Fibroblast of lung (primary cell): ENCODE data around the gene ZNF385B. TPM values are rescaled to one million over a fixed set of nuclear protein-coding genes. Genes with fewer than 3 reads are reported as not detected.
A peak's percentile ranks its signal among the peaks of the same experiment; 100 is the strongest.

Experiments used
- DNase-seq, 2 donors: peaks; one replicate each; pipeline versions ENCODE4 v3.0.0 to v3.0.0-alpha.2; 2010; ENCODE audit warnings: low read depth in 2 of 2
- H2AFZ ChIP-seq: 2 replicates; pipeline ENCODE4 v1.5.1; 2012; ENCODE audit warnings: low read length, control low read depth, inconsistent platforms
- H3K27ac ChIP-seq: 2 replicates; pipeline ENCODE4 v1.5.1; 2011; ENCODE audit warnings: low read length, control low read depth; ENCODE audit not compliant: insufficient read depth
- H3K27me3 ChIP-seq: 2 replicates; pipeline ENCODE4 v1.5.1; 2011; ENCODE audit warnings: mild to moderate bottlenecking, low read length; ENCODE audit not compliant: control insufficient read depth, insufficient read depth
- H3K36me3 ChIP-seq: 2 replicates; pipeline ENCODE4 v1.5.1; 2011; ENCODE audit warnings: low read length; ENCODE audit not compliant: control insufficient read depth, insufficient read depth
- H3K4me1 ChIP-seq: 2 replicates; pipeline ENCODE4 v1.5.1; 2011; ENCODE audit warnings: low read length; ENCODE audit not compliant: control insufficient read depth, insufficient read depth; ENCODE audit errors: extremely low read depth
- H3K4me2 ChIP-seq: 2 replicates; pipeline ENCODE4 v1.5.1; 2011; ENCODE audit warnings: low read length, control low read depth; ENCODE audit not compliant: insufficient read depth; ENCODE audit errors: extremely low read depth
- H3K4me3 ChIP-seq, 4 experiments: fragments of 200-600 bp in 1 of 4; sonication (generic) in 1 of 4; replicated peaks in 1 of 4; 2 replicates each; pipeline ENCODE4 v1.5.1; 2011 to 2016; ENCODE audit warnings: low read length in 4 of 4, low read depth in 3 of 4, mild to moderate bottlenecking in 3 of 4, control low read depth in 2 of 4, inconsistent platforms in 1 of 4, mixed read lengths in 1 of 4; ENCODE audit not compliant: insufficient read depth in 1 of 4; ENCODE audit errors: control extremely low read depth in 1 of 4
- H3K79me2 ChIP-seq: 2 replicates; pipeline ENCODE4 v1.5.1; 2012; ENCODE audit warnings: mild to moderate bottlenecking, low read length, inconsistent platforms; ENCODE audit not compliant: control insufficient read depth, insufficient read depth
- H3K9ac ChIP-seq: 2 replicates; pipeline ENCODE4 v1.5.1; 2011; ENCODE audit warnings: mild to moderate bottlenecking, low read length, control low read depth; ENCODE audit not compliant: insufficient read depth
- H3K9me3 ChIP-seq: 2 replicates; pipeline ENCODE4 v1.5.1; 2012; ENCODE audit warnings: low read depth, low read length; ENCODE audit not compliant: control insufficient read depth, insufficient read depth
- H4K20me1 ChIP-seq: 2 replicates; pipeline ENCODE4 v1.5.1; 2011; ENCODE audit warnings: low read length; ENCODE audit not compliant: control insufficient read depth, insufficient read depth; ENCODE audit errors: extremely low read depth
- CTCF ChIP-seq, 2 donors: IDR thresholded peaks in 1 of 2; conservative IDR thresholded peaks in 1 of 2; 1 replicate in 1 of 2; 2 replicates in 1 of 2; pipeline ENCODE4 v1.5.1; 2011 to 2012; ENCODE audit warnings: low read length in 2 of 2, control low read depth in 1 of 2, inconsistent platforms in 1 of 2, low read depth in 1 of 2, mild to moderate bottlenecking in 1 of 2
- EZH2 ChIP-seq: IDR thresholded peaks from 2 replicates; pipeline ENCODE4 v1.5.1; 2012; ENCODE audit warnings: low read length, control low read depth, mild to moderate bottlenecking; ENCODE audit errors: missing control alignments
- polyA plus RNA-seq, 2 donors: library from polyadenylated mRNA; depleted of rRNA in 1 of 2; stranded (reverse) in 1 of 2; unstranded in 1 of 2; fragments of >200 nt; gene quantifications; 2 replicates each; pipeline ENCODE4 v1.2.1, GENCODE V29; 2011 to 2012; ENCODE audit warnings: missing spikeins in 1 of 2
- total RNA-seq: library from RNA; depleted of rRNA; stranded (reverse); fragments of >200 nt; gene quantifications from 2 replicates; pipeline ENCODE4 v1.2.1, GENCODE V29; 2014

ZNF385B gene
- total and polyA plus RNA-seq, 2 donors (not counting 1 experiment from before 2014, with no cell fraction given) = 0.06 TPM; not detected in 1

DNA sequence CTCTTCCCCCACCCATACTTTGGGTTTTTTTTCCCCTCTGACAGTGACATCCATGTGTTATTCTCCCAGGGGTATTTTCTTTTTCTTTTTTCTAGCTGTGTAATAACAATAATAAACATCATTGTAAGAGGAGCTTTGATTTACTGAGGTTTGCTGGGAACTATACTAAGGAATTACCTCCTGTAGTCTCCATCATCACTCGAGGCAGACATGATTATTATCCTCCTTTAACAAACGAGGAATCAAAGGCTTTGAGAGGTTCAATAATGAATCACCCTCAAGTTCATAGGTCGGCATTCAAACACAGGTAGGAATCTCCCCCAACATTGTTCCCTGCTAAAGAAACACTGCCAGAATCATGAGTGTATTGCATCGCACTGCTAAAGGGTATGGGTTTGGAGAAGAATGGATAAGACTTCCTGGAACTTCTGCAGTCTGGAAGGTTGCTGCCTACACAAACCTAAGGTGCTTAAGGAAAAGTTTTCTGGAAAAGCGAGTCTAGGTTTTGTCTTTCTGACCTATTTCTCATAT, 336.5 kb downstream of the ZNF385B start:
- H3K27me3 ChIP-seq = no peaks in the 10 kb centered on the region
- no peak overlapping the region for H3K9ac ChIP-seq
- H3K9me3 ChIP-seq = no peaks in the 10 kb centered on the region
- H3K36me3 ChIP-seq = no peaks in the 10 kb centered on the region
- no peak overlapping the region for H3K27ac ChIP-seq
- no peaks in the 10 kb centered on the region for H4K20me1 ChIP-seq
- DNase-seq = peak in 1 of 2 donors; percentile 5
- no peaks in the 10 kb centered on the region for H3K4me1 ChIP-seq
- no peak for TF ChIP-seq CTCF (conservative IDR thresholded peaks at IDR 0.05 in 1 of 2, IDR thresholded peaks at IDR 0.05 in 1 of 2; ENCODE audit: low read depth in 1 of 2, low read length in 2 of 2)
- TF ChIP-seq EZH2 = no peak
- H3K4me2 ChIP-seq = no peak overlapping the region
- no peak overlapping the region for H3K4me3 ChIP-seq
- H3K79me2 ChIP-seq = no peaks in the 10 kb centered on the region
- H2AFZ ChIP-seq = no peak overlapping the region

DNA sequence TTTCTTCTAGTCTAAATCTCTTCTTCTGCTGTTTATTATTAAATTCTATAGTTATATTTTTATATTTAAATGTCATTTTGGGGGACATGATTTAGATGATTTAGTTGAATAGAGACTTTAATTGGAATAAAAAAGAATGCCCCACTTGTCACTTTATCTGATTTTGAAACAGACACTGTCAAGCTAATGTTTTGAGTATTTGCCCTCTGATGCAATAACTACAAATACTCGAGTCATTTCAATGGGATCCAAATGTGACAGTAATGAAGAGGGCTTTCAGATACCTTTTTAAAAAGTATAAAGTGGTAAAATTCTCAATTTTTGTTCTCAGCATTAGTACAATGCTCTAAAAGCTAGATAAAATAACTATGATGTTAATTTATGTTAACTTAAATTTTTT, 339.5 kb downstream of the ZNF385B start:
- H3K9ac ChIP-seq = no peak overlapping the region

DNA sequence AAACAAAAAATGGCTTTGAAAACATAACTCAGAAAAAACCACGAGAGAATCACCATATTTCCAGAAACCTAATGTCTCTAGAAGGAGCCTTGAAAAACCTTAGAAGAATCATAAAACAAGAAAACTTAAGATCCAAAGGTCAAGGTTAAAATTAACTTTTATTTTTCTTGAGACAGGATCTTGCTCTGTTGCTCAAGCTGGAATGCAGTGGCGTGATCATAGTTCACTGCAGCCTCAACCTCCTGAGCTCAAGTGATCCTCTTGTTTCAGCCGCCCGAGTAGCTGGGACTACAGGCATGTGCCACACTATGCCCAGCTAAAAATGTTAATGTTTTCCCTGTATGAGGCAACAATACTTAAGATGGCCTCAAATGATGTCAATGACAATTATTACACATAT, 342.6 kb downstream of the ZNF385B start:
- Histone ChIP-seq H3K79me2 (no peaks in the 10 kb centered on the region), H3K27ac (no peak overlapping the region), H3K4me2 (no peak overlapping the region), H3K4me1 (no peaks in the 10 kb centered on the region), H3K4me3 (no peak overlapping the region), H3K9me3 (no peaks in the 10 kb centered on the region), H4K20me1 (no peaks in the 10 kb centered on the region), H3K27me3 (no peaks in the 10 kb centered on the region), H3K36me3 (no peaks in the 10 kb centered on the region), H3K9ac (no peak overlapping the region), H2AFZ (no peak overlapping the region)
- TF ChIP-seq CTCF (conservative IDR thresholded peaks at IDR 0.05 in 1 of 2, IDR thresholded peaks at IDR 0.05 in 1 of 2; ENCODE audit: low read depth in 1 of 2, low read length in 2 of 2) (no peak), EZH2 (no peak)
- no peak for DNase-seq

More for the DNA sequence above, 339.5 kb downstream of the ZNF385B start:
- no peak overlapping the region for H3K27ac ChIP-seq
- no peak overlapping the region for H3K4me3 ChIP-seq
- H3K4me2 ChIP-seq = no peak overlapping the region
- no peaks in the 10 kb centered on the region for H3K9me3 ChIP-seq
- no peaks in the 10 kb centered on the region for H4K20me1 ChIP-seq
- no peaks in the 10 kb centered on the region for H3K4me1 ChIP-seq
- H2AFZ ChIP-seq = no peak overlapping the region
- H3K79me2 ChIP-seq = no peaks in the 10 kb centered on the region
- no peaks in the 10 kb centered on the region for H3K27me3 ChIP-seq
- no peak for DNase-seq
- no peaks in the 10 kb centered on the region for H3K36me3 ChIP-seq
- TF ChIP-seq EZH2 = no peak
- no peak for TF ChIP-seq CTCF (conservative IDR thresholded peaks at IDR 0.05 in 1 of 2, IDR thresholded peaks at IDR 0.05 in 1 of 2; ENCODE audit: low read depth in 1 of 2, low read length in 2 of 2)
